ENCODE measurements around the gene FRYL. TPM values are rescaled to one million over a fixed set of nuclear protein-coding genes. Genes with fewer than 3 reads are reported as not detected.

The FRYL gene
- polyA plus RNA-seq, 4 donors: 17.0 to 78.4 (median 21.4) TPM

Other genes starting within 250 kb of the FRYL start
- gene OCIAD1, start 50.8 kb upstream of the FRYL start, polyA plus RNA-seq: 100 to 1,000 TPM in 3 of 4 donors, 10 to 100 TPM in 1; 94.0 to 205 (median 124) TPM
- 100 to 1,000 TPM in 3 of 4 donors, 10 to 100 TPM in 1; 90.5 to 223 (median 166) TPM for gene OCIAD2, start 126.5 kb upstream of the FRYL start, polyA plus RNA-seq
- gene CWH43, start 206.0 kb upstream of the FRYL start, polyA plus RNA-seq: not detected

All from small intestine (tissue), 4 donors.